ENCODE data around the gene MEIS2. TPM values are rescaled to one million over a fixed set of nuclear protein-coding genes. Genes with fewer than 3 reads are reported as not detected.

Gene MEIS2
- total and polyA plus RNA-seq, 2 of the 13 experiments (the other 11 are each of a cell fraction or from before 2014, with no cell fraction given): 10.7 to 12.4 TPM

DNA sequence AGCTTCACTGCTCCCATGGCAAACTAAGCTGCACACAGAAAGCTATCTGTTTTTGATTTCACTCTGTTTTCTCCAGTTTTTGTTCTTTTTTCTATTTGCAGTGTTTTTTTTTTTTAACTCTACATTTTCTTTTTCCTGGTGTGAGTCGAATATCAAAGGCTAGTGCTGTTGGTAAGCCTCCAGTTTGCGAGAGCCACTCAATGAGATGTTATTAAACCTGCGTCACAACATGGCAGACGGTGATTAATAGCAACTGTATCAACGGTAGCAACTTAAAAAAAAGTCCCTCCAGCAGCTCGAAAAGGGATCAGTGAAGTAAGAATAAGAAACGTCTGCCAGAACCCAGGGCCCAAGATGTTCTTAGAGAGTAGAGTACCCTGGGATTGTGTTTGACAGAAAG lies 84.1 kb downstream of the MEIS2 start:
- peaks cover 34% of the 10 kb centered on the region for H3K4me1 ChIP-seq (ENCODE audit: insufficient read depth, low read length)
- no peaks in the 10 kb centered on the region for H4K20me1 ChIP-seq (ENCODE audit: insufficient read depth, low read length)
- WGBS (ENCODE audit: low lambda C conversion rate): 91% methylated on average over 7 of the region's 7 CpGs
- H3K9me3 ChIP-seq (ENCODE audit: low read length): no peaks in the 10 kb centered on the region
- POLR2A ChIA-PET: no interaction called here
- no peak for FAIRE-seq
- no peaks in the 10 kb centered on the region; a peak in 1 of 5 replicates for H3K27me3 ChIP-seq (ENCODE audit: control insufficient read depth in 1 of 2, insufficient read depth in 2 of 2, low read length in 2 of 2)
- no peak overlapping the region for H2AFZ ChIP-seq (ENCODE audit: low read length)
- no peak overlapping the region for H3K27ac ChIP-seq (ENCODE audit: extremely low read length, insufficient read depth, low read length)
- no peaks in the 10 kb centered on the region for H3K79me2 ChIP-seq (ENCODE audit: insufficient read depth, low read length)
- in situ Hi-C loops (cut with HindIII; ENCODE audit: extremely low pct_ligation_motif_present, low pct_unique_long_range_greater_than_20kb): no loop called here
- ATAC-seq: no peak
- H3K9ac ChIP-seq (ENCODE audit: insufficient read depth, low read depth, low read length): no peak overlapping the region
- H3K4me2 ChIP-seq (ENCODE audit: low read depth, low read length): no peak overlapping the region
- intact Hi-C loops (cut with micrococcal nuclease; ENCODE audit: unreplicated experiment): no loop called here
- no peak overlapping the region for H3K4me3 ChIP-seq (replicated peaks in 1 of 3; ENCODE audit: insufficient read depth in 1 of 3, low read depth in 2 of 3, low read length in 3 of 3)
- no peaks in the 10 kb centered on the region for H3K36me3 ChIP-seq (replicated peaks in 1 of 2; ENCODE audit: control insufficient read depth in 1 of 2, insufficient read depth in 2 of 2, low read length in 2 of 2)
- DNase-seq (ENCODE audit: low spot score): no peak
- BruUV-seq (replicated peaks): no TSS peak
- CTCF ChIA-PET (ENCODE audit: low intra/inter-chr PET ratio, low total read pairs): no interaction called here
- TF ChIP-seq, protein P1, sequence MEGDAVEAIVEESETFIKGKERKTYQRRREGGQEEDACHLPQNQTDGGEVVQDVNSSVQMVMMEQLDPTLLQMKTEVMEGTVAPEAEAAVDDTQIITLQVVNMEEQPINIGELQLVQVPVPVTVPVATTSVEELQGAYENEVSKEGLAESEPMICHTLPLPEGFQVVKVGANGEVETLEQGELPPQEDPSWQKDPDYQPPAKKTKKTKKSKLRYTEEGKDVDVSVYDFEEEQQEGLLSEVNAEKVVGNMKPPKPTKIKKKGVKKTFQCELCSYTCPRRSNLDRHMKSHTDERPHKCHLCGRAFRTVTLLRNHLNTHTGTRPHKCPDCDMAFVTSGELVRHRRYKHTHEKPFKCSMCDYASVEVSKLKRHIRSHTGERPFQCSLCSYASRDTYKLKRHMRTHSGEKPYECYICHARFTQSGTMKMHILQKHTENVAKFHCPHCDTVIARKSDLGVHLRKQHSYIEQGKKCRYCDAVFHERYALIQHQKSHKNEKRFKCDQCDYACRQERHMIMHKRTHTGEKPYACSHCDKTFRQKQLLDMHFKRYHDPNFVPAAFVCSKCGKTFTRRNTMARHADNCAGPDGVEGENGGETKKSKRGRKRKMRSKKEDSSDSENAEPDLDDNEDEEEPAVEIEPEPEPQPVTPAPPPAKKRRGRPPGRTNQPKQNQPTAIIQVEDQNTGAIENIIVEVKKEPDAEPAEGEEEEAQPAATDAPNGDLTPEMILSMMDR (CRISPR knock-in tag; IDR thresholded peaks at IDR 0.05): no peak
- no peak for TF ChIP-seq TOE1 (CRISPR knock-in tag; IDR thresholded peaks at IDR 0.05)
- no peak for TF ChIP-seq HNRNPUL1 (IDR thresholded peaks at IDR 0.05; ENCODE audit: low read depth, low read length)
- TF ChIP-seq, protein P2, sequence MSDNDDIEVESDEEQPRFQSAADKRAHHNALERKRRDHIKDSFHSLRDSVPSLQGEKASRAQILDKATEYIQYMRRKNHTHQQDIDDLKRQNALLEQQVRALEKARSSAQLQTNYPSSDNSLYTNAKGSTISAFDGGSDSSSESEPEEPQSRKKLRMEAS (IDR thresholded peaks at IDR 0.05): no peak
- no peak for TF ChIP-seq MEIS2 (CRISPR knock-in tag; IDR thresholded peaks at IDR 0.05)
- TF ChIP-seq PRMT3 (CRISPR knock-in tag; IDR thresholded peaks at IDR 0.05; ENCODE audit: borderline replicate concordance, low read depth): no peak
- no peak for TF ChIP-seq ZNF567 (CRISPR knock-in tag; IDR thresholded peaks at IDR 0.05; ENCODE audit: borderline replicate concordance)
- TF ChIP-seq ARHGAP35 (CRISPR knock-in tag; IDR thresholded peaks at IDR 0.05; ENCODE audit: borderline replicate concordance): no peak
- no peak for TF ChIP-seq MYNN (CRISPR knock-in tag; IDR thresholded peaks at IDR 0.05; ENCODE audit: low read depth)
- TF ChIP-seq KLF15 (CRISPR knock-in tag; IDR thresholded peaks at IDR 0.05; ENCODE audit: borderline replicate concordance): no peak
- no peak for TF ChIP-seq ZNF549 (CRISPR knock-in tag; IDR thresholded peaks at IDR 0.05)
- TF ChIP-seq, protein P3, sequence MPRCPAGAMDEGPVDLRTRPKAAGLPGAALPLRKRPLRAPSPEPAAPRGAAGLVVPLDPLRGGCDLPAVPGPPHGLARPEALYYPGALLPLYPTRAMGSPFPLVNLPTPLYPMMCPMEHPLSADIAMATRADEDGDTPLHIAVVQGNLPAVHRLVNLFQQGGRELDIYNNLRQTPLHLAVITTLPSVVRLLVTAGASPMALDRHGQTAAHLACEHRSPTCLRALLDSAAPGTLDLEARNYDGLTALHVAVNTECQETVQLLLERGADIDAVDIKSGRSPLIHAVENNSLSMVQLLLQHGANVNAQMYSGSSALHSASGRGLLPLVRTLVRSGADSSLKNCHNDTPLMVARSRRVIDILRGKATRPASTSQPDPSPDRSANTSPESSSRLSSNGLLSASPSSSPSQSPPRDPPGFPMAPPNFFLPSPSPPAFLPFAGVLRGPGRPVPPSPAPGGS (CRISPR knock-in tag; IDR thresholded peaks at IDR 0.05): no peak
- no peak for TF ChIP-seq HDAC1 (CRISPR knock-in tag; IDR thresholded peaks at IDR 0.05)
- TF ChIP-seq, protein P4, sequence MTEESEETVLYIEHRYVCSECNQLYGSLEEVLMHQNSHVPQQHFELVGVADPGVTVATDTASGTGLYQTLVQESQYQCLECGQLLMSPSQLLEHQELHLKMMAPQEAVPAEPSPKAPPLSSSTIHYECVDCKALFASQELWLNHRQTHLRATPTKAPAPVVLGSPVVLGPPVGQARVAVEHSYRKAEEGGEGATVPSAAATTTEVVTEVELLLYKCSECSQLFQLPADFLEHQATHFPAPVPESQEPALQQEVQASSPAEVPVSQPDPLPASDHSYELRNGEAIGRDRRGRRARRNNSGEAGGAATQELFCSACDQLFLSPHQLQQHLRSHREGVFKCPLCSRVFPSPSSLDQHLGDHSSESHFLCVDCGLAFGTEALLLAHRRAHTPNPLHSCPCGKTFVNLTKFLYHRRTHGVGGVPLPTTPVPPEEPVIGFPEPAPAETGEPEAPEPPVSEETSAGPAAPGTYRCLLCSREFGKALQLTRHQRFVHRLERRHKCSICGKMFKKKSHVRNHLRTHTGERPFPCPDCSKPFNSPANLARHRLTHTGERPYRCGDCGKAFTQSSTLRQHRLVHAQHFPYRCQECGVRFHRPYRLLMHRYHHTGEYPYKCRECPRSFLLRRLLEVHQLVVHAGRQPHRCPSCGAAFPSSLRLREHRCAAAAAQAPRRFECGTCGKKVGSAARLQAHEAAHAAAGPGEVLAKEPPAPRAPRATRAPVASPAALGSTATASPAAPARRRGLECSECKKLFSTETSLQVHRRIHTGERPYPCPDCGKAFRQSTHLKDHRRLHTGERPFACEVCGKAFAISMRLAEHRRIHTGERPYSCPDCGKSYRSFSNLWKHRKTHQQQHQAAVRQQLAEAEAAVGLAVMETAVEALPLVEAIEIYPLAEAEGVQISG (CRISPR knock-in tag; IDR thresholded peaks at IDR 0.05): no peak

Data from HepG2 (cell line).